Measurements from ENCODE around the gene TRPC3.

TRPC3 gene

DNA sequence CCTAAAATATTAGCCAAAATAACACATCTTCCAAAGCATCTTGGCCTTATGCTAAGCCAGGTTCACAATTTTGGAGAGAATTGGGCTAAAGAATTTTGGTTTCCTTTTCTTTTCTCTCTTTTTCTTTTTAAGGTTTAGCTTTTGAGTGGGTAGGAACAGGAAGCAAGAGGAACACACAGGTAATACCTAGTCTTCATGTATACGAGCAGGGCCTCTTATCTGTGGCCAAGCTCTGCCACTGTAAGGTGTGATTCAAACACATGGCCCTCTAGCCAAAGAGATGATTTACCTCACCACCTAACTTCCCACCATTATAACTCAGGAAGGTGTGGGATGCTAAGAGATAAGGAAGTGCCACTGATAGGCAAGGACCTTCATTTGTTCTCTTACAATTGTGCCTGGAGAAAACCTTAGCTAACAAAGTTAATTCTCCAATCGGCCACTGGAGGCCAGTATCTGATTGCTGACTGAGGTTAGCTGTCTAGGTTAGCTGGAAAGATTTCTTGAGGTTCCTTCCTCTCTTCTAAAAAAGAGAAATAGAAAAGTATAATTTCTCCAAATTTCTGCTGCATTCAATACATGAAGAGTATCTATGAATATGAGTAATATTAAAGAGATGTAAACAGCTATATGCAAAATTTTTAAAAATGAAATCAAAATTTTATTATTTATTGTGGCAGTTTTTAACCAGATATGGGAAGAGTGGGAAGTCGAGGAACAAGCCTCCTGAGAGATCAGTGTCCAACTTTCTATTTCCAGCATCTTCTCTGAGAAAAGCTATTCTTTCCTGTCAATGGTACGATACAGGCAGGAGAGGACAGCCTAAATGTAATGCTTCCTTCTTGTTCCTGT lies 51.5 kb downstream of the TRPC3 start:
- H3K9me3 ChIP-seq (ENCODE audit: insufficient read depth, low read length), result no peaks in the 10 kb centered on the region
- peak; percentile 36 for DNase-seq (ENCODE audit: low read depth, low spot score)
- H3K9ac ChIP-seq (ENCODE audit: insufficient read length, low read depth), result no peak overlapping the region
- H3K27me3 ChIP-seq (ENCODE audit: insufficient read depth, insufficient read length), result no peaks in the 10 kb centered on the region
- no peaks in the 10 kb centered on the region for H3K36me3 ChIP-seq (ENCODE audit: insufficient read depth, insufficient read length, low read length)
- TF ChIP-seq SUZ12 (IDR thresholded peaks at IDR 0.05; ENCODE audit: extremely low read depth, insufficient read depth, insufficient read length) (no peak), YY1 (IDR thresholded peaks at IDR 0.05; ENCODE audit: insufficient read depth, insufficient read length) (no peak), ZNF274 (IDR thresholded peaks at IDR 0.05; ENCODE audit: low read depth, low read length) (no peak)
- H3K4me1 ChIP-seq (ENCODE audit: insufficient read depth, insufficient read length), result no peaks in the 10 kb centered on the region
- H3K4me3 ChIP-seq (ENCODE audit: insufficient read length, low read depth), result no peak overlapping the region

- Histone ChIP-seq H3K27me3 (ENCODE audit: insufficient read depth, insufficient read length) (no peaks in the 10 kb centered on the region), H3K4me1 (ENCODE audit: insufficient read depth, insufficient read length) (no peaks in the 10 kb centered on the region), H3K9ac (ENCODE audit: insufficient read length, low read depth) (no peak overlapping the region), H3K9me3 (ENCODE audit: insufficient read depth, low read length) (no peaks in the 10 kb centered on the region), H3K4me3 (ENCODE audit: insufficient read length, low read depth) (no peak overlapping the region), H3K36me3 (ENCODE audit: insufficient read depth, insufficient read length, low read length) (no peaks in the 10 kb centered on the region)
- no peak for DNase-seq (ENCODE audit: low read depth, low spot score)
- TF ChIP-seq ZNF274 (IDR thresholded peaks at IDR 0.05; ENCODE audit: low read depth, low read length) (no peak), YY1 (IDR thresholded peaks at IDR 0.05; ENCODE audit: insufficient read depth, insufficient read length) (no peak), SUZ12 (IDR thresholded peaks at IDR 0.05; ENCODE audit: extremely low read depth, insufficient read depth, insufficient read length) (no peak)
Measured at GRCh38 chr4:121898150-121898549, 53.7 kb downstream of the TRPC3 start.

- Histone ChIP-seq H3K36me3 (ENCODE audit: insufficient read depth, insufficient read length, low read length) (no peaks in the 10 kb centered on the region), H3K4me3 (ENCODE audit: insufficient read length, low read depth) (no peak overlapping the region), H3K4me1 (ENCODE audit: insufficient read depth, insufficient read length) (no peaks in the 10 kb centered on the region), H3K9me3 (ENCODE audit: insufficient read depth, low read length) (no peaks in the 10 kb centered on the region), H3K27me3 (ENCODE audit: insufficient read depth, insufficient read length) (no peaks in the 10 kb centered on the region), H3K9ac (ENCODE audit: insufficient read length, low read depth) (no peak overlapping the region)
- DNase-seq (ENCODE audit: low read depth, low spot score), result no peak
- TF ChIP-seq SUZ12 (IDR thresholded peaks at IDR 0.05; ENCODE audit: extremely low read depth, insufficient read depth, insufficient read length) (no peak), YY1 (IDR thresholded peaks at IDR 0.05; ENCODE audit: insufficient read depth, insufficient read length) (no peak), ZNF274 (IDR thresholded peaks at IDR 0.05; ENCODE audit: low read depth, low read length) (no peak)
Measured at GRCh38 chr4:121888134-121888533, 63.7 kb downstream of the TRPC3 start.

GRCh38 chr4:121885115-121885514 lies 66.7 kb downstream of the TRPC3 start:
- Histone ChIP-seq H3K4me1 (ENCODE audit: insufficient read depth, insufficient read length) (no peaks in the 10 kb centered on the region), H3K9me3 (ENCODE audit: insufficient read depth, low read length) (no peaks in the 10 kb centered on the region), H3K36me3 (ENCODE audit: insufficient read depth, insufficient read length, low read length) (no peaks in the 10 kb centered on the region), H3K27me3 (ENCODE audit: insufficient read depth, insufficient read length) (no peaks in the 10 kb centered on the region), H3K4me3 (ENCODE audit: insufficient read length, low read depth) (no peak overlapping the region), H3K9ac (ENCODE audit: insufficient read length, low read depth) (no peak overlapping the region)
- DNase-seq (ENCODE audit: low read depth, low spot score), result no peak
- TF ChIP-seq YY1 (IDR thresholded peaks at IDR 0.05; ENCODE audit: insufficient read depth, insufficient read length), result no peak
- no peak for TF ChIP-seq ZNF274 (IDR thresholded peaks at IDR 0.05; ENCODE audit: low read depth, low read length)

DNA sequence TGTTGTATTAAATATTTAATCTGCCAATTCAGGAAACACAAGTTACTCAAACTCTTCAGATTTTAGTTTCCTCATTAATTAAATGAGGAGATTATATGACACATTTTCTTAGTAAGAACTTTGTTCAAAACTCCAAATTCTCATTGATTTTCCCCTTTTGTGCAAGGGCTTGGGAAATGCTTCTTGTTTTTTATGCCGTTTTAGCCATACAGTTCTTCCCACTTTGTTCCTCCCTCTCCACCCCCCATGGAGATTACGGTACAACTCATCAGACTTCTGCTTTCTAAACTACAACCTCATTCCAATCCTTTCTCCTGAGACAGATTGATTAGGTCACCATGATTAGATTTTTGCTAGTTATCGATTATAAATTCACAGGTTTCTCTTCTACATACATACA lies 70.7 kb downstream of the TRPC3 start:
- Histone ChIP-seq H3K9me3 (ENCODE audit: insufficient read depth, low read length) (no peaks in the 10 kb centered on the region), H3K36me3 (ENCODE audit: insufficient read depth, insufficient read length, low read length) (no peaks in the 10 kb centered on the region), H3K4me1 (ENCODE audit: insufficient read depth, insufficient read length) (no peaks in the 10 kb centered on the region), H3K4me3 (ENCODE audit: insufficient read length, low read depth) (no peak overlapping the region), H3K27me3 (ENCODE audit: insufficient read depth, insufficient read length) (no peaks in the 10 kb centered on the region), H3K9ac (ENCODE audit: insufficient read length, low read depth) (no peak overlapping the region)
- no peak for DNase-seq (ENCODE audit: low read depth, low spot score)
- TF ChIP-seq YY1 (IDR thresholded peaks at IDR 0.05; ENCODE audit: insufficient read depth, insufficient read length), result no peak
- TF ChIP-seq SUZ12 (IDR thresholded peaks at IDR 0.05; ENCODE audit: extremely low read depth, insufficient read depth, insufficient read length), result no peak

GRCh38 chr4:121879135-121879534 lies 72.7 kb downstream of the TRPC3 start:
- Histone ChIP-seq H3K27me3 (ENCODE audit: insufficient read depth, insufficient read length) (no peaks in the 10 kb centered on the region), H3K4me1 (ENCODE audit: insufficient read depth, insufficient read length) (no peaks in the 10 kb centered on the region), H3K9me3 (ENCODE audit: insufficient read depth, low read length) (no peaks in the 10 kb centered on the region), H3K4me3 (ENCODE audit: insufficient read length, low read depth) (no peak overlapping the region), H3K9ac (ENCODE audit: insufficient read length, low read depth) (no peak overlapping the region), H3K36me3 (ENCODE audit: insufficient read depth, insufficient read length, low read length) (no peaks in the 10 kb centered on the region)
- no peak for DNase-seq (ENCODE audit: low read depth, low spot score)
- TF ChIP-seq ZNF274 (IDR thresholded peaks at IDR 0.05; ENCODE audit: low read depth, low read length) (no peak), SUZ12 (IDR thresholded peaks at IDR 0.05; ENCODE audit: extremely low read depth, insufficient read depth, insufficient read length) (no peak), YY1 (IDR thresholded peaks at IDR 0.05; ENCODE audit: insufficient read depth, insufficient read length) (no peak)

DNA sequence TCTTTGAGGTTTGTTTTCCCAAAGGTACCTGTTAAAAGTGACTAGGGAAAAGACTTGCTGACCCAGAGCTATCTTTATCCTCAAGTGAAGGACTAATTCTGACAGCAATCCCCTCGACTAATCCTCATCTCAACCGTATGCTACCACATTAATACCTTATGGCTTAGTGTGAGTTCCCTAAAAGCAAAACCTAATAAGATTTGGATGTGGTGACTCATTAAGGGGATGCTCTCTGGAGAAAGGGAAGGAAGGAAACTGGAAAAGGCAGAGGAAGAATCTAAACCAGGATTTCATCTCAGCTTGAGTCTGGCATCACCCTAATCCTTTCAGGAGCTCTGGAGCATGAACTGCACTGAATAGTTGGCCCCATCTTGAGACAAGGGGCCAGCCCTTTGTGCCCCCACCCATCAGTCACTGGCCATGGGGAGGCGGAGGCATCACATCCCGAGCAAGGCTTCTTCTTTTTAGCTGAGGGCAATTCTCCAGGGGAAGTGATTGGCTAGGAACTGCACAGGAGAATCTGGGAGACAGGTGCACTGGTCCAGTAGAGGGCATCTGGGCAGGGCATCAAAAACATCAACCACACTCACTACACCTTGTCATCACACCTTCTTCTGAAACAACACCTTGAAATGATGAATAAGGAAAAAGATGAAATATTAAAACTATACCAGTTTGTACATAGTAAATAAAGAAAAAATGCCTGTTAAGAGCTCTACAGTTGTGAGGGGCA lies 74.7 kb downstream of the TRPC3 start:
- no peak overlapping the region for H3K4me3 ChIP-seq (ENCODE audit: insufficient read length, low read depth)
- no peaks in the 10 kb centered on the region for H3K27me3 ChIP-seq (ENCODE audit: insufficient read depth, insufficient read length)
- H3K4me1 ChIP-seq (ENCODE audit: insufficient read depth, insufficient read length), result no peaks in the 10 kb centered on the region
- H3K36me3 ChIP-seq (ENCODE audit: insufficient read depth, insufficient read length, low read length), result no peaks in the 10 kb centered on the region
- TF ChIP-seq YY1 (IDR thresholded peaks at IDR 0.05; ENCODE audit: insufficient read depth, insufficient read length) (no peak), ZNF274 (IDR thresholded peaks at IDR 0.05; ENCODE audit: low read depth, low read length) (no peak), SUZ12 (IDR thresholded peaks at IDR 0.05; ENCODE audit: extremely low read depth, insufficient read depth, insufficient read length) (no peak)
- no peak for DNase-seq (ENCODE audit: low read depth, low spot score)
- no peak overlapping the region for H3K9ac ChIP-seq (ENCODE audit: insufficient read length, low read depth)
- no peaks in the 10 kb centered on the region for H3K9me3 ChIP-seq (ENCODE audit: insufficient read depth, low read length)
